Breast epithelium (tissue), 3 donors: ENCODE results near the gene VENTX.

ENCODE experiments used
- CTCF ChIP-seq, 3 donors: fragments of 450-650 bp; IDR thresholded peaks; one replicate each; pipeline ENCODE4 v1.5.1; 2016 to 2017; ENCODE audit warnings: antibody characterized with exemption in 3 of 3, mild to moderate bottlenecking in 3 of 3, moderate library complexity in 3 of 3
- POLR2A ChIP-seq: fragments of 450-650 bp; IDR thresholded peaks from one replicate; pipeline ENCODE4 v1.6.1; 2016; ENCODE audit warnings: antibody characterized with exemption, mild to moderate bottlenecking, moderate library complexity
- POLR2AphosphoS5 ChIP-seq, 3 donors: sonication (generic); formaldehyde crosslinking; IDR thresholded peaks; one replicate each; pipeline ENCODE4 v1.6.1; 2017; ENCODE audit warnings: antibody characterized with exemption in 3 of 3

GRCh38 chr10:133251388-133252222, 13.9 kb downstream of the VENTX start:
- TF ChIP-seq CTCF (IDR thresholded peaks at IDR 0.05) (no peak), POLR2AphosphoS5 (IDR thresholded peaks at IDR 0.05) (no peak), POLR2A (no peak)
